Epithelial cell of proximal tubule (primary cell): Measurements from ENCODE around the gene PSMA3. TPM values are rescaled to one million over a fixed set of nuclear protein-coding genes. Genes with fewer than 3 reads are reported as not detected.

Source experiments
- DNase-seq: peaks from one replicate; pipeline ENCODE4 v3.0.0-alpha.2; 2011; ENCODE audit warnings: low read depth
- H3K4me3 ChIP-seq: 2 replicates; pipeline ENCODE4 v1.5.1; 2011; ENCODE audit warnings: low read depth, mild to moderate bottlenecking, low read length
- CTCF ChIP-seq: conservative IDR thresholded peaks from 2 replicates; pipeline ENCODE4 v1.5.1; 2012; ENCODE audit warnings: low read depth, mild to moderate bottlenecking, low read length
- total RNA-seq: library from RNA; depleted of rRNA; stranded (reverse); fragments of >200 nt; gene quantifications from 2 replicates; pipeline ENCODE4 v1.2.3, GENCODE V29; 2015

The PSMA3 gene
- 255 TPM in 2 replicates for total RNA-seq

- DNase-seq: peak; percentile 66
- peak within 1 kb of the TSS; percentile 90 for H3K4me3 ChIP-seq
- TF ChIP-seq CTCF: no peak
Observed at GRCh38 chr14:58244556-58245387, at the start of gene PSMA3. TSS of gene PSMA3 (plus strand) at chr14:58244843. CDS start at chr14:58244921, 78 bp downstream.

DNA sequence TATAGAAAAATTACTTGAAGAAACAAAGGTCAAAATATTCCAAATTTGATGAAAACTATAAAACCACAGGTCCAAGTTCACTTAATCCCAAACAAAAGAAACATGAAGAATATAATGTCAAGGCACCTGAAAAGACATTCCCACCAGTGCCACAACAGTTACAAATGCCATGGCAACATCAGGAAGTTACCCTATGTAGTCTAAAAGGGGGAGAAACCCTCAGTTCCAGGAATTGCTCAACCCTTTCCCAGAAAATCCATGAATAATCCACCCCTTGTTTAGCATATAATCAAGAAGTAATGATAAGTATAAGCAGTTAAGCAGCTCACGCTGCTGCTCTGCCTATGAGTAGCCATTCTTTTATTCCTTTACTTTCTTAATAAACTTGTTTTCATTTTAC is 48.4 kb upstream of the PSMA3 start:
- H3K4me3 ChIP-seq: no peak overlapping the region
- TF ChIP-seq CTCF: no peak
- DNase-seq: no peak

GRCh38 chr14:58198086-58198485 is 46.6 kb upstream of the PSMA3 start:
- no peak overlapping the region for H3K4me3 ChIP-seq
- TF ChIP-seq CTCF: no peak
- DNase-seq: no peak

DNA sequence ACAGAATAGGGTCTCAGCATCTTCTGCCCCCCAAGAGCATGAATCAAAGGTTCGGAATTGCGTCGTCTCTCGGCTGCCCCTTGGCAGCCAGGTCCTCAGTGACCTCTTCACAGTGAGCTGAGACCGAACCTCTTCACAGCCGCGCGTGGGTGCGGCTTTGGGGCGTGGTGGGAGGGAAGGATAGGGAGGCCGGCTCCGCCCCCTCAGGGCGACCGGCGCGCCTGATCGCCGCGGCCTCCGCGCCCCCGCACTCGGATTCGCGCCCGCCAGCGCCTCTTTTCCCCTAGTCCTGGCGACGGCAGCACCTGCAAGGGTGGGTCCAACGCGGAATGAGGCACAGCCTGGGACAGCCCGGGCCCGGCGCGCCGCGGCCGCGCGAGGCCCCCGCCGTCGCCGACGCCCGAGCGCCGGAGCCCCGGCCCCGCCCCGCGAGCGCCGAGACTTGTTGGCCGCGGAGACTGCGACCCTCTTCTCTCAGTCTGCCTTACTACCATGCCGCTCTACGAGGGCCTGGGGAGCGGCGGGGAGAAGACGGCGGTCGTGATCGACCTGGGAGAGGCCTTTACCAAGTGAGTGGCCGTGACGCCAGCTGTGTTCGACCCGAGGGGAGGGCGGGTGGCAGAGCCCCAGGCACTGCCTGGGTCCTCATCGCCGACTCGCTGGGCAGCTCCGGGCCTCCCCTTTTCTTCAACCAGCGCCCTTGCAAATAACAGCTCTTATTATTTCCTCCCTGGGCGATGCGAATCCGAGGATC is 44.7 kb upstream of the PSMA3 start, which contains the start of gene ACTR10:
TSS of gene ACTR10 (plus strand) at position 424 of the 754 bp plus-strand sequence. CDS start at position 493, 69 bp downstream.
- DNase-seq: no peak
- H3K4me3 ChIP-seq: peak within 1 kb of the TSS; percentile 99
- TF ChIP-seq CTCF: no peak

GRCh38 chr14:58200480-58200841 is 44.2 kb upstream of the PSMA3 start:
- no peak for DNase-seq
- TF ChIP-seq CTCF: no peak

GRCh38 chr14:58200846-58201245 is 43.8 kb upstream of the PSMA3 start:
- no peak for DNase-seq
- TF ChIP-seq CTCF: no peak
- H3K4me3 ChIP-seq: peak overlapping the region; percentile 99

More at GRCh38 chr14:58200480-58200841, 44.2 kb upstream of the PSMA3 start:
- peak overlapping the region; percentile 99 for H3K4me3 ChIP-seq
